Neural progenitor cell (in vitro differentiated cells): ENCODE data around the gene U2AF1.
"Not testable (repeated sequence)": the region's sequence is repeated elsewhere in the genome, so short reads cannot be mapped to it uniquely, and the experiment has no call there.

ENCODE experiments used
- CTCF ChIP-seq: fragments of 200-600 bp; sonication (generic); IDR thresholded peaks from 2 replicates; pipeline ENCODE4 v1.5.1; 2017; ENCODE audit warnings: antibody characterized with exemption, mild to moderate bottlenecking
- EZH2 ChIP-seq: fragments of 200-600 bp; sonication (generic); IDR thresholded peaks from 2 replicates; pipeline ENCODE4 v1.6.1; 2017; ENCODE audit warnings: antibody characterized with exemption, mild to moderate bottlenecking, moderate library complexity

- TF ChIP-seq CTCF, EZH2: not testable (repeated sequence)
Measured at GRCh38 chr21:43147999-43148398, 40.6 kb upstream of the U2AF1 start.
